ENCODE data around the gene PRRG4. TPM values are rescaled to one million over a fixed set of nuclear protein-coding genes. Genes with fewer than 3 reads are reported as not detected.

The PRRG4 gene
- total and polyA plus RNA-seq, 2 donors (not counting 3 experiments of a cell fraction or from before 2014, with no cell fraction given) = 0.09 TPM; not detected in 1

DNA sequence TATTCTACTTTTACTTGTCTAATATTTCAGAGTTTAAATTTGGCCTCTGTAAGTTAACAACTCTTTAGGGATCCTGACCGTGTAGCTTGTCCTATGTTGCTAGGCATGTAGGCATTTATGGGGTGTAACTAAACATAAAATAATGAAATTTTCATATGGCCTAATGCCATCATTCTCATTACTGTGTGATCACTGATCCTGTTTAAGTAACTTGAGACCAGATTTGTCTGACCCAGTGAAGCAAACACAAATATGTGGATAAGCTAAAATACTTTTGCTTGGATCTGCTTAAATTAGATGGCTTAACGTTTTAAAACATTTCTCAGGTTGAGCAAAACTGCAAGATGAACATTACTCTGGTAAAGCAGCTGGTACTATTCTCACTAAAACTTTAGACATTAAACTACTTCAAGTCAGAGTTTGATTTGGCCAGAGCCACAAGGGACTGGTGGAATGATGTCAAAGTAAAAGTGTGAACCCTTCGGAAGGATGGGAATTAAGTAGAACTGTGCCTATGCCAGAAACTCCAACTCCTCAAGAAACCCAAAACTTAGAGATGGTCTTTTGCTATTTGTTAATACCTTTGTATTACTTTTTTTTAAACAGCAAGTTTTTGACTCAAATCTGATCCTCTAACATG is 75.4 kb downstream of the PRRG4 start:
- dilution Hi-C loops (cut with MboI; ENCODE audit: extremely low pct_ligation_motif_present, low sequenced_read_pairs) (no loop called here), intact Hi-C loops (cut with micrococcal nuclease) (no loop called here)
- Histone ChIP-seq H3K79me2 (ENCODE audit: control insufficient read depth, insufficient read depth, low read length) (peaks cover 76% of the 10 kb centered on the region), H3K9me3 (replicated peaks; ENCODE audit: control insufficient read depth, insufficient read depth, low read length) (no peaks in the 10 kb centered on the region), H3K4me1 (ENCODE audit: control insufficient read depth, extremely low read depth, insufficient read depth, low read length) (no peaks in the 10 kb centered on the region), H2AFZ (ENCODE audit: low read depth, low read length) (no peak overlapping the region), H3K9me1 (replicated peaks; ENCODE audit: control insufficient read depth, extremely low read depth, insufficient read depth, low read length) (no peaks in the 10 kb centered on the region), H3K27ac (ENCODE audit: insufficient read depth, low read depth, low read length) (no peak overlapping the region), H3K36me3 (ENCODE audit: control insufficient read depth in 2 of 2, extremely low read depth in 1 of 2, insufficient read depth in 2 of 2, low read length in 2 of 2) (no peaks in the 10 kb centered on the region), H3K9ac (replicated peaks; ENCODE audit: extremely low read depth, insufficient read depth, low read length) (no peak overlapping the region), H3K4me2 (ENCODE audit: insufficient read depth, low read length) (no peak overlapping the region), H3K4me3 (replicated peaks in 1 of 3; ENCODE audit: insufficient read depth in 1 of 3, low read depth in 1 of 3, low read length in 3 of 3) (no peak overlapping the region), H3K27me3 (ENCODE audit: control insufficient read depth in 2 of 2, insufficient read depth in 2 of 2, low read length in 2 of 2) (no peaks in the 10 kb centered on the region), H4K20me1 (replicated peaks; ENCODE audit: control insufficient read depth, extremely low read depth, insufficient read depth, low read length) (peaks cover 3% of the 10 kb centered on the region)
- no peak for DNase-seq (ENCODE audit: low read depth, low spot score)
- ChIA-PET POLR2A (no interaction called here), CTCF (interaction anchor here (1.0 to 1.7 kb wide), 2 partner anchors 12 to 22 kb away, joined by 3 to 9 read pairs; partner anchors contain the start of gene QSER1)
- TF ChIP-seq, protein P1, sequence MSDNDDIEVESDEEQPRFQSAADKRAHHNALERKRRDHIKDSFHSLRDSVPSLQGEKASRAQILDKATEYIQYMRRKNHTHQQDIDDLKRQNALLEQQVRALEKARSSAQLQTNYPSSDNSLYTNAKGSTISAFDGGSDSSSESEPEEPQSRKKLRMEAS (IDR thresholded peaks at IDR 0.05; ENCODE audit: insufficient read depth, insufficient read length) = no peak
- TF ChIP-seq POLR2A (IDR thresholded peaks at IDR 0.05; ENCODE audit: low read depth, low read length) = no peak
- no peak for TF ChIP-seq MYC (IDR thresholded peaks at IDR 0.05; ENCODE audit: low read depth, low read length)
- no peak for TF ChIP-seq POLR2AphosphoS5 (IDR thresholded peaks at IDR 0.05; ENCODE audit: insufficient read depth, low read depth, low read length)
- TF ChIP-seq EZH2 (IDR thresholded peaks at IDR 0.05; ENCODE audit: borderline replicate concordance, low read depth, low read length, severe bottlenecking) = no peak
- no peak for TF ChIP-seq FOS (IDR thresholded peaks at IDR 0.05; ENCODE audit: borderline replicate concordance, insufficient read depth, low read length)
- TF ChIP-seq JUN (IDR thresholded peaks at IDR 0.05; ENCODE audit: borderline replicate concordance, insufficient read depth, insufficient read length, low read depth) = no peak
- no peak for TF ChIP-seq GATA2 (IDR thresholded peaks at IDR 0.05; ENCODE audit: insufficient read depth, insufficient read length, low read depth, low read length)
- TF ChIP-seq, protein P2, sequence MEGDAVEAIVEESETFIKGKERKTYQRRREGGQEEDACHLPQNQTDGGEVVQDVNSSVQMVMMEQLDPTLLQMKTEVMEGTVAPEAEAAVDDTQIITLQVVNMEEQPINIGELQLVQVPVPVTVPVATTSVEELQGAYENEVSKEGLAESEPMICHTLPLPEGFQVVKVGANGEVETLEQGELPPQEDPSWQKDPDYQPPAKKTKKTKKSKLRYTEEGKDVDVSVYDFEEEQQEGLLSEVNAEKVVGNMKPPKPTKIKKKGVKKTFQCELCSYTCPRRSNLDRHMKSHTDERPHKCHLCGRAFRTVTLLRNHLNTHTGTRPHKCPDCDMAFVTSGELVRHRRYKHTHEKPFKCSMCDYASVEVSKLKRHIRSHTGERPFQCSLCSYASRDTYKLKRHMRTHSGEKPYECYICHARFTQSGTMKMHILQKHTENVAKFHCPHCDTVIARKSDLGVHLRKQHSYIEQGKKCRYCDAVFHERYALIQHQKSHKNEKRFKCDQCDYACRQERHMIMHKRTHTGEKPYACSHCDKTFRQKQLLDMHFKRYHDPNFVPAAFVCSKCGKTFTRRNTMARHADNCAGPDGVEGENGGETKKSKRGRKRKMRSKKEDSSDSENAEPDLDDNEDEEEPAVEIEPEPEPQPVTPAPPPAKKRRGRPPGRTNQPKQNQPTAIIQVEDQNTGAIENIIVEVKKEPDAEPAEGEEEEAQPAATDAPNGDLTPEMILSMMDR (IDR thresholded peaks at IDR 0.05; ENCODE audit: extremely low read depth in 1 of 2, insufficient read depth in 1 of 2, low read depth in 1 of 2, low read length in 2 of 2) = no peak
- BruUV-seq (replicated peaks) = no TSS peak
- no peak for FAIRE-seq

Other genes with a start within 250 kb of the PRRG4 start
- 240 and 243 TPM in 2 replicates for gene EIF3M, start 246.1 kb upstream of the PRRG4 start, total RNA-seq
- gene EIF3M, start 246.1 kb upstream of the PRRG4 start, polyA plus RNA-seq = 135 and 229 TPM in 2 replicates
- not detected in 2 replicates for gene CCDC73, start 35.3 kb upstream of the PRRG4 start, total RNA-seq
- not detected in 2 replicates for gene CCDC73, start 35.3 kb upstream of the PRRG4 start, polyA plus RNA-seq
- gene QSER1, start 62.9 kb downstream of the PRRG4 start, total RNA-seq = 31.1 and 36.6 TPM in 2 replicates
- gene QSER1, start 62.9 kb downstream of the PRRG4 start, polyA plus RNA-seq = 4.1 and 5.5 TPM in 2 replicates
- gene DEPDC7, start 186.0 kb downstream of the PRRG4 start, total RNA-seq = 0.18 TPM in 1 of 2 replicates, not detected in the other
- gene DEPDC7, start 186.0 kb downstream of the PRRG4 start, polyA plus RNA-seq = 0.05 and 0.08 TPM in 2 replicates
- gene TCP11L1, start 209.6 kb downstream of the PRRG4 start, total RNA-seq = 18.1 and 20.0 TPM in 2 replicates
- gene TCP11L1, start 209.6 kb downstream of the PRRG4 start, polyA plus RNA-seq = 11.0 and 12.1 TPM in 2 replicates